WTC11 (cell line): Measurements from ENCODE around the gene LYPD1. TPM values are rescaled to one million over a fixed set of nuclear protein-coding genes. Genes with fewer than 3 reads are reported as not detected.

ENCODE experiments used
- ATAC-seq: fragments of 200-7000 bp; cut with Tn5 transposase; 2 replicates; pipeline ENCODE4 v1.10.0; 2021; ENCODE audit warnings: mild to moderate bottlenecking, moderate library complexity
- CTCF ChIA-PET: fragments of 300-600 bp; sonication (Branson Sonifier 250); formaldehyde crosslinking; loops from one replicate; lab custom pipeline; 2021; ENCODE audit warnings: antibody characterized with exemption; lab: Charles Lee
- POLR2A ChIA-PET: fragments of 350-600 bp; sonication (Branson Sonifier 250); formaldehyde crosslinking; loops from one replicate; lab custom pipeline; 2021; ENCODE audit warnings: antibody characterized with exemption; lab: Charles Lee
- DNase-seq: peaks from one replicate; pipeline ENCODE4 v3.0.0; 2021; ENCODE audit warnings: low spot score
- H3K27ac Mint-ChIP-seq: 2 replicates; pipeline ENCODE4 v1.8.0; 2021; ENCODE audit warnings: mixed read lengths
- H3K27me3 Mint-ChIP-seq: 2 replicates; pipeline ENCODE4 v1.8.0; 2021; ENCODE audit warnings: low read depth, mild to moderate bottlenecking, moderate library complexity, mixed read lengths
- H3K36me3 Mint-ChIP-seq: 2 replicates; pipeline ENCODE4 v1.8.0; 2021; ENCODE audit warnings: mixed read lengths
- H3K4me1 Mint-ChIP-seq: 2 replicates; pipeline ENCODE4 v1.8.0; 2022; ENCODE audit warnings: mixed read lengths
- H3K4me3 Mint-ChIP-seq: 2 replicates; pipeline ENCODE4 v1.8.0; 2021; ENCODE audit warnings: mild to moderate bottlenecking, moderate library complexity, mixed read lengths
- H3K9me3 Mint-ChIP-seq: 2 replicates; pipeline ENCODE4 v1.8.0; 2021; ENCODE audit warnings: mixed read lengths
- ATF1 ChIP-seq: sonication (generic); formaldehyde crosslinking; IDR thresholded peaks from 2 replicates; pipeline ENCODE4 v1.8.1; 2023; ENCODE audit warnings: mild to moderate bottlenecking, moderate library complexity, missing genetic modification reagents
- ATF2 ChIP-seq: sonication (generic); formaldehyde crosslinking; IDR thresholded peaks from 2 replicates; pipeline ENCODE4 v1.8.1; 2022; ENCODE audit warnings: low read depth, missing genetic modification reagents, borderline replicate concordance
- GABPB1 ChIP-seq: sonication (generic); formaldehyde crosslinking; IDR thresholded peaks from 2 replicates; pipeline ENCODE4 v1.8.1; 2023; ENCODE audit warnings: mild to moderate bottlenecking, missing genetic modification reagents
- HMGA2 ChIP-seq: fragments of 250-450 bp; sonication (Bioruptor Pico); IDR thresholded peaks from 2 replicates; pipeline ENCODE4 v1.4.0; 2021; ENCODE audit warnings: mild to moderate bottlenecking, moderate library complexity
- IRF1 ChIP-seq: sonication (generic); formaldehyde crosslinking; IDR thresholded peaks from 2 replicates; pipeline ENCODE4 v1.8.0; 2023; ENCODE audit warnings: missing genetic modification reagents
- JUN ChIP-seq: sonication (generic); formaldehyde crosslinking; IDR thresholded peaks from 2 replicates; pipeline ENCODE4 v1.8.0; 2023; ENCODE audit warnings: mild to moderate bottlenecking, missing genetic modification reagents
- NR3C1 ChIP-seq: sonication (generic); formaldehyde crosslinking; conservative IDR thresholded peaks from 2 replicates; pipeline ENCODE4 v1.8.1; 2023; ENCODE audit warnings: low read depth, mild to moderate bottlenecking, missing genetic modification reagents
- PRDM15 ChIP-seq: sonication (generic); formaldehyde crosslinking; IDR thresholded peaks from 2 replicates; pipeline ENCODE4 v1.8.0; 2022; ENCODE audit warnings: missing genetic modification reagents
- RORB ChIP-seq: fragments of 250-450 bp; sonication (Bioruptor Pico); IDR thresholded peaks from 2 replicates; pipeline ENCODE4 v1.9.0; 2021; ENCODE audit warnings: mild to moderate bottlenecking
- USF1 ChIP-seq: sonication (generic); formaldehyde crosslinking; IDR thresholded peaks from 2 replicates; pipeline ENCODE4 v1.8.0; 2022; ENCODE audit warnings: mild to moderate bottlenecking, missing genetic modification reagents
- ZMAT4 ChIP-seq: fragments of 250-450 bp; sonication (Bioruptor Pico); IDR thresholded peaks from 2 replicates; pipeline ENCODE4 v1.9.0; 2021; ENCODE audit warnings: mild to moderate bottlenecking
- ZNF671 ChIP-seq: fragments of 250-450 bp; sonication (Bioruptor Pico); IDR thresholded peaks from 2 replicates; pipeline ENCODE4 v1.8.0; 2021; ENCODE audit warnings: mild to moderate bottlenecking
- total RNA-seq: library from RNA; stranded (reverse); gene quantifications from 3 replicates; pipeline ENCODE4 v1.2.3, GENCODE V29; 2021
- TF ChIP-seq, protein P1 (sequence below): fragments of 250-450 bp; sonication (Bioruptor Pico); IDR thresholded peaks from 2 replicates; pipeline ENCODE4 v2.1.2; 2022; ENCODE audit warnings: mild to moderate bottlenecking, moderate library complexity
- TF ChIP-seq, protein P2 (sequence below): sonication (generic); formaldehyde crosslinking; IDR thresholded peaks from 2 replicates; pipeline ENCODE4 v1.8.1; 2023; ENCODE audit warnings: mild to moderate bottlenecking, missing genetic modification reagents, moderate library complexity
- TF ChIP-seq, protein P3 (sequence below): sonication (generic); formaldehyde crosslinking; IDR thresholded peaks from 2 replicates; pipeline ENCODE4 v1.8.1; 2023; ENCODE audit warnings: mild to moderate bottlenecking, moderate library complexity, missing genetic modification reagents
- TF ChIP-seq, protein P4 (sequence below): sonication (generic); formaldehyde crosslinking; IDR thresholded peaks from 2 replicates; pipeline ENCODE4 v1.8.0; 2023; ENCODE audit warnings: mild to moderate bottlenecking, missing genetic modification reagents

LYPD1 gene
- total RNA-seq, 1 experiment from 2014 or later = 2.8 TPM

DNA sequence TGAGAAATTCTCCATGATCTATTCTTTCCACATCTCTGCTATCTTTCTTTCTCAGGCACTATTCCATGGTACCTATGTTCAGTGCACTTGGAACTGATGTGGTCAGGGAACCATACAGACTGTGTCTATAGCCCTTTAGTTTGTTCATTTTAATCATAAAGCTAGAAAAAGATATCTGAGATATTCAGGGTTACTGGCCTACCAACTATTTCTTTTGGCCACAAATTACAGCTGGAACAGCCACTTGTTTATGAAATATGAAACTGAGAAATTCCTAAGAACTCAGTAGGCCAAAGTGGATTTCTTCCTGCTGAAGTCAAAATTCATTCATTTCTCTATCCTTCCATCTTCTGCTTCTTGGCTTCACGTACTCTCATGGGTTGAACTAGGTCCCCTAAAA, 22.8 kb upstream of the LYPD1 start (continued):
- TF ChIP-seq, protein P1, sequence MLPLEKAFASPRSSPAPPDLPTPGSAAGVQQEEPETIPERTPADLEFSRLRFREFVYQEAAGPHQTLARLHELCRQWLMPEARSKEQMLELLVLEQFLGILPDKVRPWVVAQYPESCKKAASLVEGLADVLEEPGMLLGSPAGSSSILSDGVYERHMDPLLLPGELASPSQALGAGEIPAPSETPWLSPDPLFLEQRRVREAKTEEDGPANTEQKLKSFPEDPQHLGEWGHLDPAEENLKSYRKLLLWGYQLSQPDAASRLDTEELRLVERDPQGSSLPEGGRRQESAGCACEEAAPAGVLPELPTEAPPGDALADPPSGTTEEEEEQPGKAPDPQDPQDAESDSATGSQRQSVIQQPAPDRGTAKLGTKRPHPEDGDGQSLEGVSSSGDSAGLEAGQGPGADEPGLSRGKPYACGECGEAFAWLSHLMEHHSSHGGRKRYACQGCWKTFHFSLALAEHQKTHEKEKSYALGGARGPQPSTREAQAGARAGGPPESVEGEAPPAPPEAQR (CRISPR knock-in tag) = no peak
- TF ChIP-seq, protein P2, sequence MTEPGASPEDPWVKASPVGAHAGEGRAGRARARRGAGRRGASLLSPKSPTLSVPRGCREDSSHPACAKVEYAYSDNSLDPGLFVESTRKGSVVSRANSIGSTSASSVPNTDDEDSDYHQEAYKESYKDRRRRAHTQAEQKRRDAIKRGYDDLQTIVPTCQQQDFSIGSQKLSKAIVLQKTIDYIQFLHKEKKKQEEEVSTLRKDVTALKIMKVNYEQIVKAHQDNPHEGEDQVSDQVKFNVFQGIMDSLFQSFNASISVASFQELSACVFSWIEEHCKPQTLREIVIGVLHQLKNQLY (CRISPR knock-in tag) = no peak
- TF ChIP-seq HMGA2 (CRISPR knock-in tag) (no peak), NR3C1 (CRISPR knock-in tag) (no peak), USF1 (CRISPR knock-in tag) (no peak), ATF2 (CRISPR knock-in tag) (no peak), IRF1 (CRISPR knock-in tag) (no peak), RORB (CRISPR knock-in tag) (no peak), JUN (no peak), ZNF671 (CRISPR knock-in tag) (no peak), GABPB1 (CRISPR knock-in tag) (no peak)

- ChIA-PET POLR2A (no interaction called here), CTCF (no interaction called here)
- Mint-ChIP-seq H3K36me3 (no peaks in the 10 kb centered on the region), H3K4me1 (peaks cover 11% of the 10 kb centered on the region), H3K4me3 (no peak overlapping the region), H3K27ac (no peak overlapping the region), H3K9me3 (peaks cover 13% of the 10 kb centered on the region), H3K27me3 (no peaks in the 10 kb centered on the region)
- no peak for DNase-seq
- no peak for ATAC-seq
- TF ChIP-seq, protein P3, sequence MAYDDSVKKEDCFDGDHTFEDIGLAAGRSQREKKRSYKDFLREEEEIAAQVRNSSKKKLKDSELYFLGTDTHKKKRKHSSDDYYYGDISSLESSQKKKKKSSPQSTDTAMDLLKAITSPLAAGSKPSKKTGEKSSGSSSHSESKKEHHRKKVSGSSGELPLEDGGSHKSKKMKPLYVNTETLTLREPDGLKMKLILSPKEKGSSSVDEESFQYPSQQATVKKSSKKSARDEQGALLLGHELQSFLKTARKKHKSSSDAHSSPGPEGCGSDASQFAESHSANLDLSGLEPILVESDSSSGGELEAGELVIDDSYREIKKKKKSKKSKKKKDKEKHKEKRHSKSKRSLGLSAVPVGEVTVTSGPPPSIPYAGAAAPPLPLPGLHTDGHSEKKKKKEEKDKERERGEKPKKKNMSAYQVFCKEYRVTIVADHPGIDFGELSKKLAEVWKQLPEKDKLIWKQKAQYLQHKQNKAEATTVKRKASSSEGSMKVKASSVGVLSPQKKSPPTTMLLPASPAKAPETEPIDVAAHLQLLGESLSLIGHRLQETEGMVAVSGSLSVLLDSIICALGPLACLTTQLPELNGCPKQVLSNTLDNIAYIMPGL (CRISPR knock-in tag) = no peak
- TF ChIP-seq, protein P4, sequence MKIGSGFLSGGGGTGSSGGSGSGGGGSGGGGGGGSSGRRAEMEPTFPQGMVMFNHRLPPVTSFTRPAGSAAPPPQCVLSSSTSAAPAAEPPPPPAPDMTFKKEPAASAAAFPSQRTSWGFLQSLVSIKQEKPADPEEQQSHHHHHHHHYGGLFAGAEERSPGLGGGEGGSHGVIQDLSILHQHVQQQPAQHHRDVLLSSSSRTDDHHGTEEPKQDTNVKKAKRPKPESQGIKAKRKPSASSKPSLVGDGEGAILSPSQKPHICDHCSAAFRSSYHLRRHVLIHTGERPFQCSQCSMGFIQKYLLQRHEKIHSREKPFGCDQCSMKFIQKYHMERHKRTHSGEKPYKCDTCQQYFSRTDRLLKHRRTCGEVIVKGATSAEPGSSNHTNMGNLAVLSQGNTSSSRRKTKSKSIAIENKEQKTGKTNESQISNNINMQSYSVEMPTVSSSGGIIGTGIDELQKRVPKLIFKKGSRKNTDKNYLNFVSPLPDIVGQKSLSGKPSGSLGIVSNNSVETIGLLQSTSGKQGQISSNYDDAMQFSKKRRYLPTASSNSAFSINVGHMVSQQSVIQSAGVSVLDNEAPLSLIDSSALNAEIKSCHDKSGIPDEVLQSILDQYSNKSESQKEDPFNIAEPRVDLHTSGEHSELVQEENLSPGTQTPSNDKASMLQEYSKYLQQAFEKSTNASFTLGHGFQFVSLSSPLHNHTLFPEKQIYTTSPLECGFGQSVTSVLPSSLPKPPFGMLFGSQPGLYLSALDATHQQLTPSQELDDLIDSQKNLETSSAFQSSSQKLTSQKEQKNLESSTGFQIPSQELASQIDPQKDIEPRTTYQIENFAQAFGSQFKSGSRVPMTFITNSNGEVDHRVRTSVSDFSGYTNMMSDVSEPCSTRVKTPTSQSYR = no peak
- TF ChIP-seq PRDM15 = no peak
- no peak for TF ChIP-seq ZMAT4 (CRISPR knock-in tag)
- no peak for TF ChIP-seq ATF1 (CRISPR knock-in tag)
- no peak for TF ChIP-seq JUN
These were observed 21.6 kb upstream of the LYPD1 start for GRCh38 chr2:132691556-132691955.
